Stimulated activated CD8-positive, alpha-beta memory T cell treated with anti-CD3 and anti-CD28 coated beads, Interleukin-2, amount 100 ng/mL, for 48 hours (primary cell): ENCODE measurements around the gene TNS4.

Source experiments
- DNase-seq, 2 donors: peaks; one replicate each; pipeline ENCODE4 v3.0.0-alpha.2; 2020; ENCODE audit warnings: low read depth in 2 of 2

TNS4 gene

DNA sequence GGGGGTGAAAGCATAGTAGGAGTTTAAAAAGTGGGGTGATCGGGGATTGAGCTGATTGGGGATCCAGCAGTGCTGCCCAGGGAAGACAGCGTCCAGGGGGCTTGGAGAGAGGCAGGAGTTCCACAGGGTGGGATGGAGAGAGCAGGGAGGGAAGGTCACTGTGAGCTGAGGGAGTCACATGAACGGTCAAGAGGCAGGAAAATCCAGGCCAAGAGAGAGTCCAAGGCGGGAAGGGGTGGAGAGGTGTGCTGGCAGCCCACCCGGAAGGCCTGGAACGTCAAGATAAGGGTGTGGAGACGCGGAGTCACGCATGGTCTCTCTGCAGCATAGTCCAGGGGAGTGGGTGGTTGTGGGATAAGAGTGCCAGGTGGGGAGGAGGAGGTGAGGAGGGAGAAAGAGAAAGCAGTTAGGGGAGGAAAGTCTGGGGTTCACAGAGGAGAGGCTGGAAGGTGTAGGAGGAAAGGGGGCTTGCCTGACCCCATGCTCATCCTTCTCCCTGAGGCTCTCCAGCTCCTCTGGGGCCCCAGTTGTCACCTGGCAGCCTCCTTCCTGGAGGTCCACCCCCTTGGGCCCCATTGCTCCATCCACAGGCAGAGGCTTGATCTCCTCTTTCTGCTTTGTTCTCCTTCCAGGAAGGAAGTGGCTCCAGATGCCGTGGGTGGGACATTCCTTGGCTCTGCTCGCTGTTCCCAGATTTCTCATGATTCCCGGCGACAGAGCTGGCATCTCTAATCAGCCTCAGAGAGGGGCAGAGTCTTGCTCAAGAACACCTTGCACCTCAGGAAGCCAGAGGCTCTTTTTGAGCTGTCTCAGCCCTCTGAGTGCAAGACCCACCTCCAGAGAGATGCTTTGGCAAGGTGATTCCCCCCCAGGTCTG lies 35.1 kb upstream of the TNS4 start:
- DNase-seq, result no peak

DNA sequence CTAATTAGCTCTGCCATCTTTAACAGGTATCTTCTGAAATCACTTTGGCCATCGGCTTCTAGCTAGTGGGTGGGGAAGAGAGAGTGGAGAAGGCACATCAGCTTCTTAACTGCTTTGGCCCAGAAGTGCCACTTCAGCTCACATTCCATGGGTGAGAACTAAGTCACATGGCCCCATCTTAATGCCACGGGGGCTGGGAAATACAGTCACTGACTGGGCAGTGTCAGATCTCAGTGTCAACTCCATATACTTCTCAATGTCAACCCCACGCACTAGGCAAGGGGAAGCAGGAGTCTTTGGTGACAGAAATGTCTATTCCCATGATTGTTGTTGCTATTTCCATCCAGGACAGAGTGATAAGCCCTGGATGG lies 34.5 kb upstream of the TNS4 start:
- no peak for DNase-seq

DNA sequence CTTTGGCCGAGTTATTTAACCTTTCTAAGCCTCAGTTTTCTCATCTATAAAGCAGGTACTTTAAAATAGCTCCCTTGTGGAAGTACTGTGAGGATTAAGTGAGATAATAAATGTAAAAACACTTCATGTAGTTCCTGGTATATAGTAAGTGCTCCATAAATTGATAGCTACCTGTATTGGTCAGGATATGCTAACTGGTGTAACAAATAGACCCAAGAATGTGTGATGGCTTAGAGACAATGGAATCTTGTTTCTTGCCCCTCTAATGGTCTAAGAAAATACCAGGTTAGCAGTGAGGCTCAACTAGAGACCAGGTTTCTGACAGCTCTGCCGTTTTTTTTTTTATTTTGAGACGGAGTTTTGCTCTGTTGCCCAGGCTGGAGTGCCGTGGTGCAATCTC lies 34.0 kb upstream of the TNS4 start:
- no peak for DNase-seq

DNA sequence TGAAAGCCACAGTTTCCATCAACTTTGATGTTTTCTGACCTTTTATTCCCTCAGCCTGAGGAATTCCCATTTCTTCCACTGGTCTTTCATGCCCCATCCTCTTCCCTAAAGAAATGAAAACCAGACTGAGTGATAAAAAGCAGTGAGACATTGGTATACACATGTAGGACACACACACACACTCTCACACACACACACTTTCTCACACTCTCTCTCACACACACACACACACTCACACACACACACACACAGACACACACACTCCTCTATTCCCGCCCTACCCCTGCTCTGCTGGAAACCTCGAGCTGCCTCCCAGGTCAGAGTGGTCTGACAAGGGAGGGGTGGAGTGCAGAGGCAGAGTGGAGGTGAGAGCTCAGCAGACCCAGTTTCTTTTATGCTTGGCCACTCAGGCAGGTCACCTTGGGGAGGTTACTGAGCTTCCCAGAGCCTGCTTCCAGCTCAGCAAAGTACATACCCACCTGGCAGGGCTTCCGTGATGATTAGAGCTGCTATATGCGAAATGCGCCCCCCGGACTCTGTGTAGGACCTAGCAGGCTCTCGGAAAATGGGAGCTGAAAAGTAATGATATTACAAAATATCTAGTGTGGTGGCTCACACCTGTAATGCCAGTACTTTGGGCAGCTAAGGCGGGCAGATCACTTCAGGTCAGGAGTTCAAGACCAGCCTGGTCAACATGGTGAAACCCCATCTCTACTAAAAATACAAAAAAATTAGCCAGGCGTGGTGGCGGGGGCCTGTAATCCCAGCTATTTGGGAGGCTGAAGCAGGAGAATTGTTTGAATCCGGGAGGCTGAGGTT lies 33.2 kb upstream of the TNS4 start:
- no peak for DNase-seq

DNA sequence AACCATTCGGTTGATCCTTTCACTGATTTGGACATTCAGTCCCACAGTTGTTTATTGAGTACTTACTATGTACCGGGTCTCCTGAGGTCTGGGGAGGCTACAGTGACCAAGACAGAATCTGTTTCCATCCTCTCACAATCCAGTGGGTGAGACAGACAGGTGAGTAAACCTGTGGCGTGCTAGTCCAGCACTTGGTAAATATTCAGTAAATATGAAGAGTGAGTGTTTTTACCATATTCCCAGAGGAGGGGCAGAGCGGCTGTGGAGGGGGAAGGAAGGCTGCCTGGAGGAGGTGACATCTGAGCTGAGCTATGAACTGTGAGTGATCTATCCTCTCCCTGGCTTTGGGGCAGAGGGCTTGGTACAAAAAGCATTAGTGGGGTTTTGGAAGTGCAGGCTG lies 32.5 kb upstream of the TNS4 start:
- DNase-seq, result no peak

DNA sequence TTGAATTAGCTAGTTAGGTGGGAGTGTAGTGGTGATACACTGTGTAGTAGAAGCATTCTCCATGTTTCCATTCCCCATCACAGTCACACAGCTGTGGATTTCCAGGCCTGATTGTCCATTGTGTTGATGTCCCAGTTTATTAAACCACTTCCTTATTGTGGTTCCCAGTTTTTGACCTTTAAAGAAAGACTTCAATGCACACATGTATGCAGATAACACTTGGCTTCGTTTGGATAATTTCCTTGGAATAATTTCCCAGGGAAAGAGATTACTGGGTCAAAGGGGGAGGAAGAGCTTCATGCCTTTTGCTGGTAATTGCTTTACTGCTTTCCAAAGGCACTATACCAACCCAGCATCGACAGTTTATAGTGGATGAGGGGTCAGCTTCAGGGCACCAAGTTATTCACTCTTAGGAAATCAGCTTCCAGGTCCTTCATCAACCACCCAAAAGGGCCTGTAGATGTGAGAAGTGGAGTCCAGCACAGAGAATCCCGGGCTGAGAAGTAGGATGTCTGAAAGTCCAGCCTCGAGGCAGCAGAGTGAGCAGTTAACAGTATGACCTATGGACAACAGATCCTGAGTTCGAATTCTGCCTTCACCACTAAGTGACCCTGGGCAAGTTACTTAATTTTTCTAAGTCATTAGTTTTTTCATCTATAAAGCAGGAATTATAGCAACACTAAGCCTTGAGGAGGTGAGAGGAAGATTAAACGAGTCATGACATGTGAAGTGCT lies 31.3 kb upstream of the TNS4 start:
- DNase-seq, result no peak

DNA sequence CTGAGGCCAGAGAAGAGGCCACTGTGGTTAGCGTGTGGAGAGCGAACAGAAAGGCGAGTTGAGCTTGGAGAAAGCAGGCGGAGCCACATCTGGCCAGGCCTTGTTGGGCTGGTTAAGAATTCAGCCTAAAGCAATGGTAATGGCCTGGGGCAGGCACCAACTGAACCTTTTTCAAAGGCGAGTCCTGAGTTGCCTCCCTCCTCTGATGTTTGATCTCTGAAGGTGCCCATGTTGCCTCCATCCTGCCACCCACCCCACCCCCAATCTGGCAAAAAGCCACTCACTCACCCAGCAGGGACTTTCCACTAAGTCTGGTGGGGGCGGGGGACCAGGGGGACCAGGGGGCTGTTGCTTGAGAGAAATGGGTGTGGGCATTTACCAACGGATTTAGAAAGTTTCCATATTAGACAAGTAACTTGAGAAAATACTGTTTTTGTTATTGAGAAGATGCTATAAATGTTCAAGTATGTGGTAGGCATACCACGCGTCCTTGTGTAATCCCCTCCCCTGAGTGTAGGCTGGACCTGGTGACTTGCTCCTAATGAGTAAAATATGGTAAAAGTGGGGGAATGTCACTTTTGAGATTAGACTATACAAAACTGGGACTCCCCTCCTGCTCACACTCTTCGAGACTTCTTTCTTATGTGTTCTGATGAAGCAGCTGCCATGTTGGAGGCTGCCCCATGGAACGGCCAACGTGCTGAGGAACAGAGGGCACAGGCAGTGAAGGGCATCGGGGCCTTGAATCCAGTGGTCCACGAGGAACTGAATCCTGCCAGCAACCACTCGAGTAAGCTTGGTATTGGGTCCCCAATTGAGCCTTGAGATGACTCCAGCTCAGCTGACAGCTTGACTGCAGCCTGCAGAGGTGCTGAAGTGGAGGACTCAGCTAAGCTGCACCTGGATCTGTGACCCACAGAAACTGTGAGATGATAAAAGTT lies 29.9 kb upstream of the TNS4 start:
- DNase-seq, result peak; percentile 65 to 84

DNA sequence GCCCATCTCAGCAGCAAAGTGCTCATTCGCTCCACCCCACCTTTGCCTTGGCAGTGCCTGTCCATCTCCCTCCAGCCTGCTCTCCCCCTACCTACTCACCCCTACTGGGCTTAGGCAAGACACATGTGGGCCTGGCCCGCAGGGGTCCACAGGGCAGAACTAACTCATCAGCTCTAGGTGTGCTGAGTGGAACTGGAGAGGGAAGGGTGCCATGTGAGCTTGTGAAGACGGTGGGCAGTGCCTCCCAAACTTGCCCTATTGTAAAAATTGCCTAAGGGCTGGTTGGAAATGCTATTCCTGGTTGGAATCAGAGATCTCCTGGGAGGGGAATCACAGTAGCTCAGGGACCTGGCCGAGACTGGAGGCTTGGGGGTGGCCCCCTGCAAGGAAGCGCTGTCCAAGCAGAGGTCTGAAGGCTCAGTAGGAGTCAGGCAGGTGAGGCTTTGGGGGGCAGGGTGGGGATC lies 29.1 kb upstream of the TNS4 start:
- no peak for DNase-seq

DNA sequence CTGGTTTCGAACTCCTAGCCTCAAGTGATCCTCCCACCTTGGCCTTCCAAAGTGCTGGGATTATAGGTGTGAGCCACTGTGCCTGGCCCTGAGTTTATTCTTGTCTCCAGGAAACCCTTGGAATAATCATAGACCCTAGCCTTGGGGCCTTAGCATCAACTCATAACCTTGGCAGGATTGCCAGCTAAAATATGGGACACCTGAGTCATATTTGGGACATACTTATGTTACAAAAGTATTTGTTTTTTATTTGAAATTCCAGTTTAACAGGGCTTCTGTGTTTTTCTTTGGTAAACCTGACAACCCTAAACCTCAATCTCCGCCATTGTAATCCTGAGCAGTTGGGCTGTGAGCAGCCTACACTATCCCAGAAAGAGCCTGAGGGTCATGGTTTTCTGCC lies 28.6 kb upstream of the TNS4 start:
- DNase-seq, result no peak

DNA sequence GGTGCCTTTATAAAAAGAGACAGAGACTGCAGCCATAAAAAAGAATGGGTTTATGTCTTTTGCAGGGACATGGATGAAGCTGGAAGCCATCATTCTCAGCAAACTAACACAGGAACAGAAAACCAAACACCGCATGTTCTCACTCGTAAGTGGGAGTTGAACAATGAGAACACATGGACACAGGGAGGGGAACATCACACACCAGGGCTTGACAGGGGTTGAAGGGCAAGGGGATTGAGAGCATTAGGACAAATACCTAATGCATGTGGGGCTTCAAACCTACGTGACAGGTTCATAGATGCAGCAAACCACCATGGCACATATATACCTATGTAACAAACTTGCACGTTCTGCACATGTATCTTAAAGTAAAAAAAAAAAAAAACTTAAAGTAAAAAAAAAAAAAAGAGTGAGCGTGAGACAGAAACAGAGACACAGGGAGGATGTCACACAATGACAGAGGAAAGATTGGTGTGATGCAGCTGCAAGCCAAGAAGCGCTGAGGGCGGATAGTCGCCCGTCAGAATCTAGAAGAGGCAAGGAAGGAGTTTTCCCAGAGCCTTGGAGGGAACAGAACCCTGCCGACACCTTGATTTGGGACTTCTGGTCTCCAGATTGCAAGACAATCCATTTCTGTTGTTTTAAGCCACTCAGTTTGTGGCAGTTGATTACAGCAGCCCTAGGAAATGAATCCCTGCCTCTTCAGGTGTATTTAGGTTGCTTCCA lies 27.4 kb upstream of the TNS4 start:
- no peak for DNase-seq

DNA sequence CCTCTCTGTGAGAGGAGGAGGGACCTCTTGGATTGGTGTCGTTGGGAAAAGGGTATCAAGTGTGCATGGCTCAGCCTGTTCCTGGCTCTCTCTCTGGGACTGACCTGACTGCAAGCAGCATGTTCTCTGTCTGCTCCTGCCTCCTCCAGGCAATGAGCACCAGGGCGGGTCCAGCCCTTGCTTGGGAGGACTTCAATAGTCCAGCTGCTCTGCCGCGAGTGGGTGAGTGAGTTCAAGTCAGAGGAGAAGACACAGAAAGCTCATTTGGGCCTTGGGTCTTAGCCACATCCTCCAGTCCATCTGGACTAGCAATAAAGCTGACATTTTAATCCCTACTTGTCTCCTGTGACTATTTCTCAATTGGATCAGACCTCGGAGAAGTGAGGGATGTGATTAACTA lies 25.2 kb upstream of the TNS4 start:
- DNase-seq, result no peak

DNA sequence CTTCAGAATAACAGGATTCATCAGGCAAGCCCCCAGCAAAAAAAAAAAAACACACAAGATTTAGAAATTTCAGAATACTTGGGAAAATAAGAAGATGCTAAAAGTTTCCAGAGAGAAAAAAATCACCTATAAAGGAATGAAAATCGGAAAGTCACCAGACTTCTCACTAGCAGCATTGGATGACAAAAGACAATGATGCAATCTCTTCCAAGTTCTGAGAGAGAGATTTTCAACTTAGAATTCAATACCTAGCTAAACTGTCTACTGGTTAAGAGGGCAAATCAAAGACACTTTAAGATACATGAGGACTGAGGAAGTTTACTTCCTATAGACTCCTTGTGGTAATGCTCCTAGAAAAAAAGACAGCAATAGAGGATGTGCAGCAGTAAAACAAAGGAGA lies 23.9 kb upstream of the TNS4 start:
- DNase-seq, result no peak

DNA sequence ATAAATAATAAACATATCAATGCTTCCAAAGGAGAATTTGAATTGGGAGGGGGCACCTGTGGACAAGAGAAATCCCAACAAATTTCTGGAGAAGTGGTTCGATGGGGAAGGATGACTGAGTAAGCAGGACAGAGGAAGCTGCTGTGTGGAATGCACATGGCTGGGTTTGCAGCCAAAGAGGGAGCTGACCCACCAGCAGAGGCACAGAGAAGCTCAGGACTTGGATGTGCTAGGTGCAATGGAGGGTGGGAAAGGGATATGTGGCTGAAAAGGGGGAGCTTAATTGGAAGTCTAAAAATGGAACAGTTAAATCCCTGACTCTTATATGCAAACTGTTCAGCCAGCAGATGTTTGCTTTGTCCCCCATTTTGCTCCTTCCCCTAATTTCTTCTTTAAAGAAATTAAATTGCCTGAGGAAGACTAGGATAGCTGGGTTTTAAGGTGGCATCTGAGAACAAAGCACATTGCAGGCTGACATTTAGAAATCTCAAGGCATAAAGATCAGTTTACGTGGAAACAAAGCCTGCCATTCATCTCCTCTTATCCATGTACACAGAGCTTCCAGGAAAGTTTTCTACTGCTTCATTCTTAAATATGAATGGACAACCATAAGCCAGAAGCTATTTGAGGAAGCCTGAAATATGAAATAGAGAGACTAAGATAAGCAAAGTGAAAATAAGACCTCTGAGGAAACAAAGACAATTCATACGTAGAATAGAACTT lies 23.0 kb upstream of the TNS4 start:
- DNase-seq, result no peak

DNA sequence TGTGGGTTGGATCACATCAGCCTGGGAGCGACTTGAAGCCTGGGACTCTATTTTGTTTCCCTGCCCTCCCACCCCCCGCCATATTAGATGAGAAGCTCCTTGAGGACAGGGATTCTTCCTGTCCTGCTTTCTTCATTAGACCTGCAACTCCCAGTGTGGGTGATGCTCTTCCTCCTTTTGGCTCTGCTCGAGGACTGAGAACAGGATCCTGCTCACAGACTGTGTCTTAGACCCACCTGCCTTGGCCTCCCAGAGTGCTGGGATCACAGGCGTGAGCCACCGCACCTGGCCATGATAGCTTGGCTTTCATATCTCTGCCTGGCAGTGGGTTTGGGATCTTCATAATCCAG lies 21.5 kb upstream of the TNS4 start:
- DNase-seq, result no peak

DNA sequence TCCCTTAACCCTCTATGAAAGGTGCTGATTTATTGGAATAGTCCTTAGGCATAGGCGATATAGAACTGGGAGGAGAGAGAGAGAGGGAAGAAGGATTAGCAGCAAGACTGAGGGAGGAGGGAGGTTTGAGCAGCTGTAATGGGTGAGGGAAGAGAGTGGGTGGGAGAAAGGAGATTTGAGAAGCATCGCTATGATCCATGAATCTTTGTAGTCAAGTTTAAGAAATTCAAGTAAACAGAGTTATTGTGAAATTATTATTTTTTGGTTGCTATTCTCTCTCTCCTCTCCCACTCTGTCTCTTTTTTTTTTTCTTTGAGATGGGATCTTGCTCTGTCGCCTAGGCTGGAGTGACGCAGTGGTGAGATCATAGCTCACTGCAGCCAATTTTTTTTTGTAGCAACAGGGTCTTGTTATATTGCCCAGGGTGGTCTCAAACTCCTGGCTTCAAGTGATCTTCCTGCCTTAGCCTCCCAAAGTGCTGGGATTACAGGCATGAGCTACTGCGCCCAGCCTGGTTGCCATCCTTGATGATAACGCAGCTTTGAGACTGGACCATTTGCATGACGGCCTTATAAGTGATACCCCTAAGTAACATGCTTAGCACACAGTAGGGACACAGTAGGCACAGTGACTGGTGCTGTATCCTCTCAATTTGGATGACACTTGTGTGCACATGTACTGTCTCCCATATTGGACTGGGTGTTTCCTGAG lies 21.0 kb upstream of the TNS4 start:
- DNase-seq, result no peak

DNA sequence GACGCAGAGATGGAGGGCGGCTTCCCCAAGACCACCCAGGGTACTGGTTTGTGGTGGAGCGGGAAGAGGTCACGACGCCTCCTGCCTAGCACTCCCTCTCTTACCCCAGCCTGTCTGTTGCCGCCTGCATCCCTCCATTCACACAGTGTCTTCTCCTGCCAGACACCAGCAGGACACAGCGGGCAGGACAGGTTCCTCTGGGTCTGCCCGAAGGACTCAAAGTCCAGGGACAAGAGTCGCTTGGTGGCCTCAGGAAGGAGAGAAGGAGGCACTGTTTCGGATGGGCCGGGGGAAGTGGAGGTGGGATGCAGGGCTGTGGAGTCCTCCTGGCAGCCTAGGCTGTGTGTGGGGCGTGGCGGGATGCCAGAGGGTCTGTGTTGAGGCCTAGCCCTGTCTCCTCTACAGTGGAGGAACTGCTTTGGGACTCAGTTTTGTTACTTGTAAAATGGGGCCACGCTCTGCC lies 19.6 kb upstream of the TNS4 start:
- no peak for DNase-seq

DNA sequence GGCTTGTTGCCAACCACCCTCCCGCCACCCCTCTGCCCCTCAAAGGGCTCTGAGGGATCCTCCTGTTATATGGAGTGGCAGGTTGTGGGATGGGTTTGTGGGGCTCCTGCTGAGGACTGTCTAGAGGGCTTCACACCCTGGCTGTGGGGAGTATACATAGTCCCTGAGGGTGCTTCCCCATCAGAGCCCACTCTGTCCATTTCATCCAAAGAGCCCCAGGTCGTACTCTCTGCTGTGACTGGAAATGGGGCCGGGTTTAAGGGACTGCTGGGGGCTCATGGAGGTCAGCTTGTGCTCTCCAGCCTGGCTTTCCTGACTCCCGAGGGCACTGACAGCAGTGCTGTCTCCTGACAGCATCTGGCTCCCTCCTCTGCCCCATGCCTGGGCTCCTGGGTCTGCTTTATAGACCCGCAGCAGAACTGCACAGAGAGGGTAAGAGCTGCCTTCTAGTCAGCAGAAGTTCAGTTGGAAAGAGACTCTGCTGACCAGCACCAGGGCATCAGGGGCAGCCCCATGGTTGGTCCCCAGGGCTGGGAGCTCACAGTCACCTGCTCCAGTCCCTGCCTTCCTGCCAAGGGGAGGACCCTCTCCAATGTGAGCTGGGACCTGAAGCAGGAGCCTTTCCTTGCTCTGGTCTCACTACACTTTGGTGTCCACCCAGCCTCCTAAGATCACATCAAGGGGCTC lies 17.8 kb upstream of the TNS4 start:
- DNase-seq, result no peak

DNA sequence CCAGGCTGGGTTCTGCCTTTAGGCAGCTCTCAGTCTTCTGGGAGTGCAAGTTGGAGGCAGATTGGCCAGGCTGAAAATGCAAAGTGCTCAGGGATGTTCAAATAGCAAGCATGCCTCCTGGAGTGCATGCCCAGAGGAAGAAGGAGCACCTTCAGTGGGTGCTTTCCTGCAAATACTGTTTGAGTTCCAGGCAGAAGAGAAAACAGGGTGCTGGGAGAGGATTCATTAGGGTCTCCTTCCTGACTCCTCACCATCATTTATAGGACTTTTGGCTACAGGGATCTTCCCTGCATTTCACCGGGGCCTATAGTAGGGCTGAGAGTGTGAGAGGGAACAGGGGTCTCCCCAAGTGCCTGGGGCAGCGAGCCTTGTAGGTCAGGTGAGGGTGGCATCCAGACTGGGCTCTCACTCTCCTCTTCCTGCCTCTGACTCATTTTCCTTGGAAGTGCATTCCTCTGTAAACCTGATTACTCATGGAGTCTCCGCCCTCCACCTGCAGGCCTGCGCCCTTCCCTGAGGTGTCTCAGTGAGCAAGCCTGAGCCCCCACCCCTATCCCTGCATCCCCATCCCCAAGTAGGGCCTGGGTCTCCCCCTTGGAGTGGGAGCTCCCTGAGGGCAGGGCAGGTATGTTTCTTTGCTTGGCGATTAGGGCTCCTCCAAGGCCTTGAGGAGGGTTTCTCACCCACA lies 17.1 kb upstream of the TNS4 start:
- no peak for DNase-seq
